ENCODE measurements around the gene COPS4. TPM values are rescaled to one million over a fixed set of nuclear protein-coding genes. Genes with fewer than 3 reads are reported as not detected.
"Not testable (repeated sequence)": the region's sequence is repeated elsewhere in the genome, so short reads cannot be mapped to it uniquely, and the experiment has no call there.

The COPS4 gene
- 10 to 100 TPM; 50.5 to 56.9 TPM for total RNA-seq

- Histone ChIP-seq H3K27ac (peak within 1 kb of the TSS; percentile 85 to 87), H3K4me3 (peak within 1 kb of the TSS; percentile 56 to 58), H3K27me3 (replicated peaks; ENCODE audit: insufficient read depth) (no peaks in the 10 kb centered on the region), H3K36me3 (no peaks in the 10 kb centered on the region), H3K9me3 (no peaks in the 10 kb centered on the region), H3K4me1 (replicated peaks) (no peaks in the 10 kb centered on the region)
- peak; percentile 99 for DNase-seq (ENCODE audit: low spot score)
- WGBS = under 1% methylated on average over 39 of the region's 39 CpGs
- intact Hi-C loops (cut with DNase I) = loop anchor here (2.0 to 10.0 kb wide), 5 partner anchors 22 to 660 kb away; partner anchors contain the start of genes ENOPH1, HNRNPD, HNRNPDL and THAP9
- peak in 3 of 4 experiments; percentile 38 to 75 (median 69) for TF ChIP-seq CTCF (IDR thresholded peaks at IDR 0.05)
- TF ChIP-seq POLR2AphosphoS5 (IDR thresholded peaks at IDR 0.05) = peak; percentile 96
- peak; percentile 82 for TF ChIP-seq POLR2A (IDR thresholded peaks at IDR 0.05)
These were observed at the start of gene COPS4 for GRCh38 chr4:83034630-83035494. Gene COPS4 (plus strand): TSS chr4:83035183. CDS start chr4:83035225, 42 bp downstream.

- H3K27ac ChIP-seq; H3K9me3 ChIP-seq; intact Hi-C loops (cut with DNase I); H3K36me3 ChIP-seq; H3K27me3 ChIP-seq (replicated peaks; ENCODE audit: insufficient read depth); DNase-seq (ENCODE audit: low spot score); H3K4me1 ChIP-seq (replicated peaks); H3K4me3 ChIP-seq: not testable (repeated sequence)
These were observed 47.5 kb upstream of the COPS4 start for GRCh38 chr4:82987519-82987918.

GRCh38 chr4:82988323-82988832 is 46.6 kb upstream of the COPS4 start:
- no peaks in the 10 kb centered on the region for H3K4me1 ChIP-seq (replicated peaks)
- no peak for DNase-seq (ENCODE audit: low spot score)
- no peaks in the 10 kb centered on the region for H3K27me3 ChIP-seq (replicated peaks; ENCODE audit: insufficient read depth)
- no peak overlapping the region for H3K27ac ChIP-seq
- no peak for TF ChIP-seq CTCF (IDR thresholded peaks at IDR 0.05)
- TF ChIP-seq POLR2AphosphoS5 (IDR thresholded peaks at IDR 0.05) = no peak
- TF ChIP-seq POLR2A (IDR thresholded peaks at IDR 0.05) = no peak
- H3K4me3 ChIP-seq = no peak overlapping the region
- intact Hi-C loops (cut with DNase I) = no loop called here
- 74% methylated on average over 2 of the region's 2 CpGs for WGBS
- H3K9me3 ChIP-seq = no peaks in the 10 kb centered on the region
- H3K36me3 ChIP-seq = no peaks in the 10 kb centered on the region

- no peaks in the 10 kb centered on the region for H3K9me3 ChIP-seq
- no peaks in the 10 kb centered on the region for H3K36me3 ChIP-seq
- no peak for DNase-seq (ENCODE audit: low spot score)
- WGBS = 98% methylated on average over 2 of the region's 2 CpGs
- H3K4me3 ChIP-seq = no peak overlapping the region
- TF ChIP-seq CTCF (IDR thresholded peaks at IDR 0.05) = no peak
- TF ChIP-seq POLR2A (IDR thresholded peaks at IDR 0.05) = no peak
- TF ChIP-seq POLR2AphosphoS5 (IDR thresholded peaks at IDR 0.05) = no peak
- no peaks in the 10 kb centered on the region for H3K4me1 ChIP-seq (replicated peaks)
- H3K27ac ChIP-seq = no peak overlapping the region
- intact Hi-C loops (cut with DNase I) = no loop called here
- H3K27me3 ChIP-seq (replicated peaks; ENCODE audit: insufficient read depth) = no peaks in the 10 kb centered on the region
These were observed 45.2 kb upstream of the COPS4 start for GRCh38 chr4:82989575-82990429.

- Histone ChIP-seq H3K4me1 (replicated peaks) (no peaks in the 10 kb centered on the region), H3K27me3 (replicated peaks; ENCODE audit: insufficient read depth) (no peaks in the 10 kb centered on the region), H3K36me3 (no peaks in the 10 kb centered on the region), H3K4me3 (no peak overlapping the region), H3K9me3 (no peaks in the 10 kb centered on the region), H3K27ac (no peak overlapping the region)
- DNase-seq (ENCODE audit: low spot score) = no peak
- TF ChIP-seq POLR2AphosphoS5 (IDR thresholded peaks at IDR 0.05) (no peak), POLR2A (IDR thresholded peaks at IDR 0.05) (no peak), CTCF (IDR thresholded peaks at IDR 0.05) (no peak)
- intact Hi-C loops (cut with DNase I) = no loop called here
- WGBS = 71% methylated on average over 4 of the region's 4 CpGs
These were observed 40.1 kb upstream of the COPS4 start for GRCh38 chr4:82994834-82995233.
